ENCODE measurements around the gene TPRA1. TPM values are rescaled to one million over a fixed set of nuclear protein-coding genes. Genes with fewer than 3 reads are reported as not detected.

Gene TPRA1
- polyA plus RNA-seq, 2 of the 4 experiments (the other 2 are of a cell fraction): 13.5 to 19.5 TPM

DNA sequence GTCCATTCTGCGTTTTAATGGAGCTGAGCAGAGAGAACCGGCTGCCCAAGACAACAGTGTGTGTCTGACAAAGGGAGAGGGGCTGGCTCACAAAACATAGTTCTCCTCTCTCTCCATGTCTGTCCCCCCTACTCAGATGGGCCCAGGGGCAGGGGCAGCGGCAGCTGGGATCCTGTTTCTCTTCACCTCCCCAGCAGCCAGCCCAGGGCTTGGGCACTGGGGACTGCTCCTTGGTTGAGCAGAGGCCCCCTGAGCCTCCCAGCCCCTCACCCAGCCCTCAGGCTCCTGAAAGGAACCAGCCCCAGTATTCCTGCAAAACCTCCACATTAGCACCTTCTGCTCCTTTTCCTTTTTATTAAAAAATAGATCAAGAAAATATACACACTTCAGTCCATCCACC lies 17.8 kb downstream of the TPRA1 start (continued):
- TF ChIP-seq ELK1 (IDR thresholded peaks at IDR 0.05; ENCODE audit: low read depth, low read length) (no peak), POLR2A (IDR thresholded peaks at IDR 0.05; ENCODE audit: low read length) (no peak)
- TF ChIP-seq, protein P1, sequence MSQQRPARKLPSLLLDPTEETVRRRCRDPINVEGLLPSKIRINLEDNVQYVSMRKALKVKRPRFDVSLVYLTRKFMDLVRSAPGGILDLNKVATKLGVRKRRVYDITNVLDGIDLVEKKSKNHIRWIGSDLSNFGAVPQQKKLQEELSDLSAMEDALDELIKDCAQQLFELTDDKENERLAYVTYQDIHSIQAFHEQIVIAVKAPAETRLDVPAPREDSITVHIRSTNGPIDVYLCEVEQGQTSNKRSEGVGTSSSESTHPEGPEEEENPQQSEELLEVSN (IDR thresholded peaks at IDR 0.05; ENCODE audit: borderline replicate concordance, low read depth): no peak

GRCh38 chr3:127572186-127572585 lies 18.3 kb downstream of the TPRA1 start:
- Histone ChIP-seq H3K4me2 (no peak overlapping the region), H3K9me3 (no peaks in the 10 kb centered on the region), H3K27ac (no peak overlapping the region), H3K4me3 (no peak overlapping the region), H3K4me1 (peaks cover 5% of the 10 kb centered on the region)
- TF ChIP-seq, protein P2, sequence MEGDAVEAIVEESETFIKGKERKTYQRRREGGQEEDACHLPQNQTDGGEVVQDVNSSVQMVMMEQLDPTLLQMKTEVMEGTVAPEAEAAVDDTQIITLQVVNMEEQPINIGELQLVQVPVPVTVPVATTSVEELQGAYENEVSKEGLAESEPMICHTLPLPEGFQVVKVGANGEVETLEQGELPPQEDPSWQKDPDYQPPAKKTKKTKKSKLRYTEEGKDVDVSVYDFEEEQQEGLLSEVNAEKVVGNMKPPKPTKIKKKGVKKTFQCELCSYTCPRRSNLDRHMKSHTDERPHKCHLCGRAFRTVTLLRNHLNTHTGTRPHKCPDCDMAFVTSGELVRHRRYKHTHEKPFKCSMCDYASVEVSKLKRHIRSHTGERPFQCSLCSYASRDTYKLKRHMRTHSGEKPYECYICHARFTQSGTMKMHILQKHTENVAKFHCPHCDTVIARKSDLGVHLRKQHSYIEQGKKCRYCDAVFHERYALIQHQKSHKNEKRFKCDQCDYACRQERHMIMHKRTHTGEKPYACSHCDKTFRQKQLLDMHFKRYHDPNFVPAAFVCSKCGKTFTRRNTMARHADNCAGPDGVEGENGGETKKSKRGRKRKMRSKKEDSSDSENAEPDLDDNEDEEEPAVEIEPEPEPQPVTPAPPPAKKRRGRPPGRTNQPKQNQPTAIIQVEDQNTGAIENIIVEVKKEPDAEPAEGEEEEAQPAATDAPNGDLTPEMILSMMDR (IDR thresholded peaks at IDR 0.05): no peak
- TF ChIP-seq HOXB13 (CRISPR knock-in tag; IDR thresholded peaks at IDR 0.05; ENCODE audit: low read depth) (no peak), FOXS1 (CRISPR knock-in tag; IDR thresholded peaks at IDR 0.05) (no peak), SMC3 (IDR thresholded peaks at IDR 0.05) (no peak), CBX2 (IDR thresholded peaks at IDR 0.05; ENCODE audit: borderline replicate concordance, low read depth) (no peak), HOXB5 (CRISPR knock-in tag; IDR thresholded peaks at IDR 0.05) (no peak), MAFK (IDR thresholded peaks at IDR 0.05; ENCODE audit: partially characterized antibody) (no peak), EHF (CRISPR knock-in tag; IDR thresholded peaks at IDR 0.05) (no peak), RAD21 (conservative IDR thresholded peaks at IDR 0.05 in 1 of 2, IDR thresholded peaks at IDR 0.05 in 1 of 2) (no peak), MYC (IDR thresholded peaks at IDR 0.05; ENCODE audit: borderline replicate concordance, low read length) (no peak), ZSCAN20 (CRISPR knock-in tag; IDR thresholded peaks at IDR 0.05) (no peak), RARB (CRISPR knock-in tag; IDR thresholded peaks at IDR 0.05) (no peak), KDM1A (IDR thresholded peaks at IDR 0.05; ENCODE audit: low read depth) (no peak), CEBPB (IDR thresholded peaks at IDR 0.05) (no peak)
- TF ChIP-seq, protein P3, sequence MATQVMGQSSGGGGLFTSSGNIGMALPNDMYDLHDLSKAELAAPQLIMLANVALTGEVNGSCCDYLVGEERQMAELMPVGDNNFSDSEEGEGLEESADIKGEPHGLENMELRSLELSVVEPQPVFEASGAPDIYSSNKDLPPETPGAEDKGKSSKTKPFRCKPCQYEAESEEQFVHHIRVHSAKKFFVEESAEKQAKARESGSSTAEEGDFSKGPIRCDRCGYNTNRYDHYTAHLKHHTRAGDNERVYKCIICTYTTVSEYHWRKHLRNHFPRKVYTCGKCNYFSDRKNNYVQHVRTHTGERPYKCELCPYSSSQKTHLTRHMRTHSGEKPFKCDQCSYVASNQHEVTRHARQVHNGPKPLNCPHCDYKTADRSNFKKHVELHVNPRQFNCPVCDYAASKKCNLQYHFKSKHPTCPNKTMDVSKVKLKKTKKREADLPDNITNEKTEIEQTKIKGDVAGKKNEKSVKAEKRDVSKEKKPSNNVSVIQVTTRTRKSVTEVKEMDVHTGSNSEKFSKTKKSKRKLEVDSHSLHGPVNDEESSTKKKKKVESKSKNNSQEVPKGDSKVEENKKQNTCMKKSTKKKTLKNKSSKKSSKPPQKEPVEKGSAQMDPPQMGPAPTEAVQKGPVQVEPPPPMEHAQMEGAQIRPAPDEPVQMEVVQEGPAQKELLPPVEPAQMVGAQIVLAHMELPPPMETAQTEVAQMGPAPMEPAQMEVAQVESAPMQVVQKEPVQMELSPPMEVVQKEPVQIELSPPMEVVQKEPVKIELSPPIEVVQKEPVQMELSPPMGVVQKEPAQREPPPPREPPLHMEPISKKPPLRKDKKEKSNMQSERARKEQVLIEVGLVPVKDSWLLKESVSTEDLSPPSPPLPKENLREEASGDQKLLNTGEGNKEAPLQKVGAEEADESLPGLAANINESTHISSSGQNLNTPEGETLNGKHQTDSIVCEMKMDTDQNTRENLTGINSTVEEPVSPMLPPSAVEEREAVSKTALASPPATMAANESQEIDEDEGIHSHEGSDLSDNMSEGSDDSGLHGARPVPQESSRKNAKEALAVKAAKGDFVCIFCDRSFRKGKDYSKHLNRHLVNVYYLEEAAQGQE (IDR thresholded peaks at IDR 0.05): no peak
- DNase-seq (ENCODE audit: low read depth in 1 of 2, low spot score in 1 of 2): no peak
- FAIRE-seq: no peak
- POLR2A ChIA-PET: no interaction called here
- CTCF ChIA-PET: no interaction called here
- 93% methylated on average over 6 of the region's 6 CpGs for WGBS (ENCODE audit: missing lambda C conversion rate)
- ATAC-seq: no peak

DNA sequence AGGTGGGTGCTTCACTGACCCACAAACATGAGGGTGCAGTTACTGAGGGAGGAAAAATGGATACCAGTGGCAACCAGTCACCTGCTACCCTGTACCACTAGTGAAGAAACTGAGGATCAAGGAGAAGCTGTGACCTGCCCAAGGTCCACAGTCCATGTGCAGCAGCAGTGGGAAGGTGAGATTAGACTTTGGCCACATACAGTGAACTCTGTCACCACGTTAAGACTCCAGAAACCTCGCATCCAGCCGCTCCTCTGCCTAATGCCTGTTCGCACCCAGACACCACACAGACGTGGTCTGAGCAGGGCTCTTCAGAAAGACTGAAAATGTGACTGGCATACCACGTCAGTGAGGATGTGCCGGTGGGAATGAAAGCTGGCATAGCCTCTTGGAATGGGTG lies 20.0 kb downstream of the TPRA1 start:
- Histone ChIP-seq H3K27ac (no peak overlapping the region), H3K4me3 (no peak overlapping the region), H3K4me2 (no peak overlapping the region), H3K4me1 (peaks cover 5% of the 10 kb centered on the region), H3K9me3 (no peaks in the 10 kb centered on the region)
- FAIRE-seq: no peak
- 84% methylated on average over 6 of the region's 7 CpGs for WGBS (ENCODE audit: missing lambda C conversion rate)
- no peak for ATAC-seq
- POLR2A ChIA-PET: no interaction called here
- no peak for DNase-seq (ENCODE audit: low read depth in 1 of 2, low spot score in 1 of 2)
- TF ChIP-seq PBX3 (IDR thresholded peaks at IDR 0.05) (no peak), ATOH8 (CRISPR knock-in tag; IDR thresholded peaks at IDR 0.05; ENCODE audit: low read depth) (no peak)
- CTCF ChIA-PET: no interaction called here

All from A549 (cell line).